ENCODE data around the gene GLRA2.

The GLRA2 gene

DNA sequence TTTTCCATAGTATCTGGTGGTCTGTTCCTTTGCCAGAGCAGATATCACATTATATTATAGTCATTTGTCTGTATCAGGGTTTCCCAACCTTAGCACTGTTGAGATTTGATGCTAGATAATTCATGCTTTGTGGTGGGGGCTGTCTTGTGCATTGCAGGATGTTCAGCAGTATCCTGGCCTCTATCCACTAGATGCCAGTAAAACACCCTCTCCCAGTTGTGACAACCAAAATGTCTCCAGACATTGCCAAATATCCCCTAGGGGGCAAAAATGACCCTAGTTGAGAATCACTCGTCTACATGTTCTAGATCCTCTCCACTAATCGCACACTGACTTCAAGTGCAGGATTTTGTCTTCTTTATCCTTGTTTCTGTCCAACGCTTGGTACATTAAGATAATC lies 182.8 kb downstream of the GLRA2 start:
- peak; percentile 44 for DNase-seq
- Histone ChIP-seq H3K27ac (ENCODE audit: low read depth, low read length) (no peak overlapping the region), H3K4ac (ENCODE audit: low read depth, low read length) (no peak overlapping the region)

DNA sequence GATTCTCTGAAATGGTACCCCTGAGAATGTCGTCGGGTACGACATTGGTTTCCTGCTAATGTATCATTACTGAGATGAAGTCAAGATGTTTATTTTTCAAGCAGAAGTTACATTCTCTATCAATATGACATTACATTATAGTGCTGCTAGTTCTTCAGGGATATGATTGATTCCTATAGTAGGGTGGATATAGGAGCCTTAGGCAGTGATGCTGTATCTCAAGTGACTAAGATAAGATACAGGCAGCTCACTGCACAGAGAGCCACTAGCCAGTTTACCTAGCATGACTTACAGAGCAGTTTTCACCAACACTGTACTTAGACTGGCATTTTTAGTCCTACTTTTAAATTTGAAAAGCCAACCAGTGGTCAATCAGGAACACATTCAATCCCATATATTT lies 188.6 kb downstream of the GLRA2 start:
- Histone ChIP-seq H2AK5ac (ENCODE audit: low read length) (no peak overlapping the region), H3K79me1 (ENCODE audit: low read length) (no peaks in the 10 kb centered on the region), H3K27ac (ENCODE audit: low read depth, low read length) (no peak overlapping the region), H4K5ac (ENCODE audit: low read length) (no peak overlapping the region), H3K18ac (ENCODE audit: low read length) (no peak overlapping the region), H3K4ac (ENCODE audit: low read depth, low read length) (no peak overlapping the region), H3K4me1 (ENCODE audit: control insufficient read depth, low read depth, low read length) (no peaks in the 10 kb centered on the region), H3K4me3 (ENCODE audit: low read length) (no peak overlapping the region), H2BK120ac (ENCODE audit: low read depth, low read length) (no peak overlapping the region), H3K36me3 (ENCODE audit: control insufficient read depth, insufficient read depth, low read length) (no peaks in the 10 kb centered on the region), H3K4me2 (ENCODE audit: low read length) (no peak overlapping the region), H3K56ac (ENCODE audit: low read length) (no peak overlapping the region), H3K27me3 (ENCODE audit: insufficient read depth, low read length, poor library complexity) (no peaks in the 10 kb centered on the region), H2BK5ac (ENCODE audit: low read length) (no peak overlapping the region), H3K79me2 (ENCODE audit: control insufficient read depth, insufficient read depth, low read length) (no peaks in the 10 kb centered on the region), H3K23ac (ENCODE audit: low read length) (no peak overlapping the region), H4K8ac (ENCODE audit: low read depth, low read length) (no peak overlapping the region), H2BK15ac (replicated peaks; ENCODE audit: low read depth) (no peak overlapping the region), H3K9ac (ENCODE audit: low read length) (no peak overlapping the region)
- no peak for DNase-seq
- no CpG with 5 or more reads among the region's 3 CpGs for WGBS (ENCODE audit: extremely low coverage, insufficient coverage, low lambda C conversion rate)

More for the DNA sequence above, 182.8 kb downstream of the GLRA2 start:
- Histone ChIP-seq H3K4me3 (ENCODE audit: low read length) (no peak overlapping the region), H3K36me3 (ENCODE audit: control insufficient read depth, insufficient read depth, low read length) (no peaks in the 10 kb centered on the region), H2BK5ac (ENCODE audit: low read length) (no peak overlapping the region), H3K9ac (ENCODE audit: low read length) (no peak overlapping the region), H3K79me1 (ENCODE audit: low read length) (no peaks in the 10 kb centered on the region), H3K4me2 (ENCODE audit: low read length) (no peak overlapping the region), H2AK5ac (ENCODE audit: low read length) (no peak overlapping the region), H2BK15ac (replicated peaks; ENCODE audit: low read depth) (no peak overlapping the region), H2BK120ac (ENCODE audit: low read depth, low read length) (no peak overlapping the region), H4K5ac (ENCODE audit: low read length) (no peak overlapping the region), H3K4me1 (ENCODE audit: control insufficient read depth, low read depth, low read length) (no peaks in the 10 kb centered on the region), H3K56ac (ENCODE audit: low read length) (no peak overlapping the region), H3K27me3 (ENCODE audit: insufficient read depth, low read length, poor library complexity) (no peaks in the 10 kb centered on the region), H3K23ac (ENCODE audit: low read length) (no peak overlapping the region), H3K79me2 (ENCODE audit: control insufficient read depth, insufficient read depth, low read length) (no peaks in the 10 kb centered on the region), H4K8ac (ENCODE audit: low read depth, low read length) (no peak overlapping the region), H3K18ac (ENCODE audit: low read length) (no peak overlapping the region)
- WGBS (ENCODE audit: extremely low coverage, insufficient coverage, low lambda C conversion rate), result no CpG with 5 or more reads among the region's 3 CpGs

DNA sequence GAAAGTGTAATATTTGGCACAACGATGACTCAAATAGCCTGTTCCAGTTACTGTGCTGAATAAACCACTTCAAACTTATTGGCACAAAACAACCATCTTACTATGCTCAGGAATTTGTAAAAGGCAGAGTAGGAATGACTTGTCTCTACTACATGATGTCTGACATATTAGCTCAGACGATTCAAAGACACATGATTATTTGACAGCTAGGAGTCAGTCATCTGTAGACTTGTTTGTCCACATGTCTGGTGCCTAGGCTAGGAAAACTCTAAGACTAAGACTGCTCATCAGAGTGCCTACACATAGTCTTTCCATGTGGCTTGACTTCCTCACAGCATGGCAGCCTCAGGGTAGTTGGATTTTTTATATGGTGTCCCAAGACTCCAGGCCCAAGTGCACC lies 189.1 kb downstream of the GLRA2 start:
- Histone ChIP-seq H4K8ac (ENCODE audit: low read depth, low read length) (no peak overlapping the region), H2BK15ac (replicated peaks; ENCODE audit: low read depth) (no peak overlapping the region), H3K9ac (ENCODE audit: low read length) (no peak overlapping the region), H2AK5ac (ENCODE audit: low read length) (no peak overlapping the region), H3K79me1 (ENCODE audit: low read length) (no peaks in the 10 kb centered on the region), H3K79me2 (ENCODE audit: control insufficient read depth, insufficient read depth, low read length) (no peaks in the 10 kb centered on the region), H2BK120ac (ENCODE audit: low read depth, low read length) (no peak overlapping the region), H3K18ac (ENCODE audit: low read length) (no peak overlapping the region), H3K56ac (ENCODE audit: low read length) (no peak overlapping the region), H3K4ac (ENCODE audit: low read depth, low read length) (no peak overlapping the region), H3K23ac (ENCODE audit: low read length) (no peak overlapping the region), H3K4me1 (ENCODE audit: control insufficient read depth, low read depth, low read length) (no peaks in the 10 kb centered on the region), H3K4me3 (ENCODE audit: low read length) (no peak overlapping the region), H3K27me3 (ENCODE audit: insufficient read depth, low read length, poor library complexity) (no peaks in the 10 kb centered on the region), H3K36me3 (ENCODE audit: control insufficient read depth, insufficient read depth, low read length) (no peaks in the 10 kb centered on the region), H4K5ac (ENCODE audit: low read length) (no peak overlapping the region), H3K4me2 (ENCODE audit: low read length) (no peak overlapping the region), H3K27ac (ENCODE audit: low read depth, low read length) (no peak overlapping the region), H2BK5ac (ENCODE audit: low read length) (no peak overlapping the region)
- no CpG with 5 or more reads among the region's 2 CpGs for WGBS (ENCODE audit: extremely low coverage, insufficient coverage, low lambda C conversion rate)
- no peak for DNase-seq

DNA sequence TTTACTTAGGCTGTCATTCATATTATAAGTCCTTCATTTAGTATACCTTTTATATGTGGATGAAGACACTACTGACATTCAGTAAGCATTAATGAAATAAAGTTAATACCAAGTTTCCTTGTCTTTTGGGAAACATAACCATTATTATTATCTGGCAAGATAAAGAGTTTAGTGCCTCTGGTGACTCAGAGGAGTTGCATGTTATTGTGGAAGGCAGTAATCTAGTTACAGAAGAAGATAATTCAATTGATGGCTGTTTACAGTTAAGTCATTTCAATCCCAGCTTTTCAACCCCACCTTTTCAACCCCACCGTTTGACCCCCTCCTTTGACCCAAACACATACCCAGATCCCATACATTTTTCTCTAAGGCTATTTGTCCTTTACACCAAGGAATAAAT lies 199.7 kb downstream of the GLRA2 start:
- no peaks in the 10 kb centered on the region for H3K36me3 ChIP-seq (ENCODE audit: control insufficient read depth, insufficient read depth, low read length)
- H2BK120ac ChIP-seq (ENCODE audit: low read depth, low read length), result no peak overlapping the region
- WGBS (ENCODE audit: extremely low coverage, insufficient coverage, low lambda C conversion rate), result no CpG with 5 or more reads among the region's 1 CpG
- no peak overlapping the region for H2AK5ac ChIP-seq (ENCODE audit: low read length)
- H3K4ac ChIP-seq (ENCODE audit: low read depth, low read length), result no peak overlapping the region
- H4K5ac ChIP-seq (ENCODE audit: low read length), result no peak overlapping the region
- H3K27me3 ChIP-seq (ENCODE audit: insufficient read depth, low read length, poor library complexity), result no peaks in the 10 kb centered on the region
- no peak overlapping the region for H3K23ac ChIP-seq (ENCODE audit: low read length)
- no peak overlapping the region for H3K4me2 ChIP-seq (ENCODE audit: low read length)
- no peaks in the 10 kb centered on the region for H3K4me1 ChIP-seq (ENCODE audit: control insufficient read depth, low read depth, low read length)
- no peak overlapping the region for H2BK15ac ChIP-seq (replicated peaks; ENCODE audit: low read depth)
- no peak overlapping the region for H3K56ac ChIP-seq (ENCODE audit: low read length)
- H4K8ac ChIP-seq (ENCODE audit: low read depth, low read length), result no peak overlapping the region
- no peaks in the 10 kb centered on the region for H3K79me2 ChIP-seq (ENCODE audit: control insufficient read depth, insufficient read depth, low read length)
- H3K9ac ChIP-seq (ENCODE audit: low read length), result no peak overlapping the region
- H2BK5ac ChIP-seq (ENCODE audit: low read length), result no peak overlapping the region
- no peak overlapping the region for H3K4me3 ChIP-seq (ENCODE audit: low read length)
- no peaks in the 10 kb centered on the region for H3K79me1 ChIP-seq (ENCODE audit: low read length)
- peak; percentile 2 for DNase-seq
- no peak overlapping the region for H3K18ac ChIP-seq (ENCODE audit: low read length)
- no peak overlapping the region for H3K27ac ChIP-seq (ENCODE audit: low read depth, low read length)

DNA sequence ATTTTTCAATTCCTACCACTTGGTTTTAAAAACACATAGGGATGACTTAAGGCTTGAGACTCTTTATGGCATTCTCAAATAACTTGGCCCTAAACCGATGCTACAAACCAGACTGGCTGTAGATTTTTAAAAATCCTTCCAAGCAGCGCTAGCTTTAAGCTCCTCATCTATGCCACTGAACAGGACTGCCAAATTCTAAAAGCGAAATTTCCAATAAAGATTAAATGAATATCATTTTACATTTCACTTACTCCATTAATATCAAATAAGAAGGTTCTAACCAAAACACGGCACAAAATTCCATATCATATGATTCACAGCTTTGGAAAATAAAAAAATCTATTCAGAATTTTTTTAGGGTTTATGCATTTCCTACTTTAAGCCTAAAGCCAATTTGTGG lies 209.3 kb downstream of the GLRA2 start:
- H3K56ac ChIP-seq (ENCODE audit: low read length), result no peak overlapping the region
- H3K4ac ChIP-seq (ENCODE audit: low read depth, low read length), result no peak overlapping the region
- H3K27me3 ChIP-seq (ENCODE audit: insufficient read depth, low read length, poor library complexity), result no peaks in the 10 kb centered on the region
- WGBS (ENCODE audit: extremely low coverage, insufficient coverage, low lambda C conversion rate), result 100% methylated on average over 1 of the region's 4 CpGs
- H2BK15ac ChIP-seq (replicated peaks; ENCODE audit: low read depth), result no peak overlapping the region
- no peak overlapping the region for H3K4me2 ChIP-seq (ENCODE audit: low read length)
- no peak overlapping the region for H3K18ac ChIP-seq (ENCODE audit: low read length)
- DNase-seq, result no peak
- H3K4me1 ChIP-seq (ENCODE audit: control insufficient read depth, low read depth, low read length), result no peaks in the 10 kb centered on the region
- H2BK120ac ChIP-seq (ENCODE audit: low read depth, low read length), result no peak overlapping the region
- no peak overlapping the region for H3K27ac ChIP-seq (ENCODE audit: low read depth, low read length)
- no peaks in the 10 kb centered on the region for H3K36me3 ChIP-seq (ENCODE audit: control insufficient read depth, insufficient read depth, low read length)
- no peak overlapping the region for H3K9ac ChIP-seq (ENCODE audit: low read length)
- no peak overlapping the region for H3K4me3 ChIP-seq (ENCODE audit: low read length)
- H2AK5ac ChIP-seq (ENCODE audit: low read length), result no peak overlapping the region
- no peaks in the 10 kb centered on the region for H3K79me2 ChIP-seq (ENCODE audit: control insufficient read depth, insufficient read depth, low read length)
- no peak overlapping the region for H4K5ac ChIP-seq (ENCODE audit: low read length)
- H3K79me1 ChIP-seq (ENCODE audit: low read length), result no peaks in the 10 kb centered on the region
- no peak overlapping the region for H2BK5ac ChIP-seq (ENCODE audit: low read length)
- H4K8ac ChIP-seq (ENCODE audit: low read depth, low read length), result no peak overlapping the region
- H3K23ac ChIP-seq (ENCODE audit: low read length), result no peak overlapping the region

DNA sequence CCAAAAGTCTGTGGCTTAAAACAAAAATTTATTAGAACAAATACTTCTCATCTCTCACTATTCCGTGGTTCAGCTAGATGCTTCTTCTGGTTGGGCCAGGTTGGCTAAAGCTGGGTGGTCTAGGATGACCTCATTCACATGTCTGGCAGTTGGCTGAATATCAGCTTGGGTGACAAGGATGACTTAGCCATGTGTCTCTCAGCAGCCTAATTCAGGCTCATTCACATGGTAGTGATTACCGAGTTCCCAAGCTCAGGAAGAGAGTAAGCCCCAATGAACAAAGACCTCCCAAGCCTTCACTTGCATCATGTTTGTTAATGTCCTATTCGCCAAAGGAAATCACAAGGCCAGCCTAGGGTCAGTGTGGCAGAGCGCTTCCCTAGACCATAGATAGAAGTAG lies 224.1 kb downstream of the GLRA2 start:
- H2BK15ac ChIP-seq (replicated peaks; ENCODE audit: low read depth), result no peak overlapping the region
- H3K79me1 ChIP-seq (ENCODE audit: low read length), result no peaks in the 10 kb centered on the region
- no peaks in the 10 kb centered on the region for H3K36me3 ChIP-seq (ENCODE audit: control insufficient read depth, insufficient read depth, low read length)
- no peaks in the 10 kb centered on the region for H3K79me2 ChIP-seq (ENCODE audit: control insufficient read depth, insufficient read depth, low read length)
- H3K9ac ChIP-seq (ENCODE audit: low read length), result no peak overlapping the region
- DNase-seq, result peak; percentile 68
- no peak overlapping the region for H3K23ac ChIP-seq (ENCODE audit: low read length)
- no peak overlapping the region for H4K5ac ChIP-seq (ENCODE audit: low read length)
- H2BK5ac ChIP-seq (ENCODE audit: low read length), result no peak overlapping the region
- H3K27me3 ChIP-seq (ENCODE audit: insufficient read depth, low read length, poor library complexity), result no peaks in the 10 kb centered on the region
- no peak overlapping the region for H3K4me3 ChIP-seq (ENCODE audit: low read length)
- no peak overlapping the region for H3K27ac ChIP-seq (ENCODE audit: low read depth, low read length)
- H4K8ac ChIP-seq (ENCODE audit: low read depth, low read length), result no peak overlapping the region
- H3K4ac ChIP-seq (ENCODE audit: low read depth, low read length), result no peak overlapping the region
- H3K4me1 ChIP-seq (ENCODE audit: control insufficient read depth, low read depth, low read length), result no peaks in the 10 kb centered on the region
- H3K18ac ChIP-seq (ENCODE audit: low read length), result no peak overlapping the region
- WGBS (ENCODE audit: extremely low coverage, insufficient coverage, low lambda C conversion rate), result no CpG with 5 or more reads among the region's 4 CpGs
- no peak overlapping the region for H2AK5ac ChIP-seq (ENCODE audit: low read length)
- H2BK120ac ChIP-seq (ENCODE audit: low read depth, low read length), result no peak overlapping the region
- H3K56ac ChIP-seq (ENCODE audit: low read length), result no peak overlapping the region
- no peak overlapping the region for H3K4me2 ChIP-seq (ENCODE audit: low read length)

All from mesendoderm (in vitro differentiated cells).